Measurements from ENCODE around the gene IL17RE. TPM values are rescaled to one million over a fixed set of nuclear protein-coding genes. Genes with fewer than 3 reads are reported as not detected.
A peak's percentile ranks its signal among the peaks of the same experiment; 100 is the strongest.

The IL17RE gene
- total and polyA plus RNA-seq, 2 donors (not counting 1 experiment from before 2014, with no cell fraction given) = 0.99 to 1.9 TPM

- H4K20me1 ChIP-seq (ENCODE audit: control insufficient read depth, extremely low read depth, insufficient read depth, low read length) = no peaks in the 10 kb centered on the region
- H3K79me2 ChIP-seq (ENCODE audit: control insufficient read depth, insufficient read depth, low read length) = no peaks in the 10 kb centered on the region
- peaks cover 13% of the 10 kb centered on the region for H3K4me1 ChIP-seq (ENCODE audit: control insufficient read depth, extremely low read depth, insufficient read depth, low read length)
- H3K4me3 ChIP-seq (replicated peaks in 1 of 4; ENCODE audit: control extremely low read depth in 1 of 4, insufficient read depth in 1 of 4, low read depth in 3 of 4, low read length in 4 of 4) = no peak overlapping the region
- DNase-seq (ENCODE audit: low read depth in 2 of 2) = no peak
- TF ChIP-seq EZH2 (IDR thresholded peaks at IDR 0.05; ENCODE audit: low read length, missing control alignments) = no peak
- TF ChIP-seq CTCF (conservative IDR thresholded peaks at IDR 0.05 in 1 of 2, IDR thresholded peaks at IDR 0.05 in 1 of 2; ENCODE audit: low read depth in 1 of 2, low read length in 2 of 2) = no peak
- H3K9ac ChIP-seq (ENCODE audit: insufficient read depth, low read length) = no peak overlapping the region
- no peaks in the 10 kb centered on the region for H3K27me3 ChIP-seq (ENCODE audit: control insufficient read depth, insufficient read depth, low read length)
- H3K36me3 ChIP-seq (ENCODE audit: control insufficient read depth, insufficient read depth, low read length) = no peaks in the 10 kb centered on the region
- H3K4me2 ChIP-seq (ENCODE audit: extremely low read depth, insufficient read depth, low read length) = no peak overlapping the region
- no peak overlapping the region for H2AFZ ChIP-seq (ENCODE audit: low read length)
- no peak overlapping the region for H3K27ac ChIP-seq (ENCODE audit: insufficient read depth, low read length)
- no peaks in the 10 kb centered on the region for H3K9me3 ChIP-seq (ENCODE audit: control insufficient read depth, insufficient read depth, low read depth, low read length)
These were observed 9.2 kb downstream of the IL17RE start for GRCh38 chr3:9911863-9912262.

- H3K79me2 ChIP-seq (ENCODE audit: control insufficient read depth, insufficient read depth, low read length) = no peaks in the 10 kb centered on the region
- DNase-seq (ENCODE audit: low read depth in 2 of 2) = peak; percentile 56 to 84
- TF ChIP-seq CTCF (conservative IDR thresholded peaks at IDR 0.05 in 1 of 2, IDR thresholded peaks at IDR 0.05 in 1 of 2; ENCODE audit: low read depth in 1 of 2, low read length in 2 of 2) = no peak
- no peak for TF ChIP-seq EZH2 (IDR thresholded peaks at IDR 0.05; ENCODE audit: low read length, missing control alignments)
- H3K27ac ChIP-seq (ENCODE audit: insufficient read depth, low read length) = no peak overlapping the region
- H3K9me3 ChIP-seq (ENCODE audit: control insufficient read depth, insufficient read depth, low read depth, low read length) = no peaks in the 10 kb centered on the region
- no peaks in the 10 kb centered on the region for H4K20me1 ChIP-seq (ENCODE audit: control insufficient read depth, extremely low read depth, insufficient read depth, low read length)
- H2AFZ ChIP-seq (ENCODE audit: low read length) = no peak overlapping the region
- H3K4me3 ChIP-seq (replicated peaks in 1 of 4; ENCODE audit: control extremely low read depth in 1 of 4, insufficient read depth in 1 of 4, low read depth in 3 of 4, low read length in 4 of 4) = no peak overlapping the region
- H3K4me2 ChIP-seq (ENCODE audit: extremely low read depth, insufficient read depth, low read length) = no peak overlapping the region
- H3K27me3 ChIP-seq (ENCODE audit: control insufficient read depth, insufficient read depth, low read length) = no peaks in the 10 kb centered on the region
- no peak overlapping the region for H3K9ac ChIP-seq (ENCODE audit: insufficient read depth, low read length)
- peaks cover 13% of the 10 kb centered on the region for H3K4me1 ChIP-seq (ENCODE audit: control insufficient read depth, extremely low read depth, insufficient read depth, low read length)
- H3K36me3 ChIP-seq (ENCODE audit: control insufficient read depth, insufficient read depth, low read length) = no peaks in the 10 kb centered on the region
These were observed 9.8 kb downstream of the IL17RE start for GRCh38 chr3:9912294-9912935.

GRCh38 chr3:9913601-9914000, 11.0 kb downstream of the IL17RE start:
- no peak overlapping the region for H2AFZ ChIP-seq (ENCODE audit: low read length)
- peaks cover 2% of the 10 kb centered on the region for H3K36me3 ChIP-seq (ENCODE audit: control insufficient read depth, insufficient read depth, low read length)
- DNase-seq (ENCODE audit: low read depth in 2 of 2) = no peak
- no peaks in the 10 kb centered on the region for H3K27me3 ChIP-seq (ENCODE audit: control insufficient read depth, insufficient read depth, low read length)
- no peaks in the 10 kb centered on the region for H3K9me3 ChIP-seq (ENCODE audit: control insufficient read depth, insufficient read depth, low read depth, low read length)
- no peaks in the 10 kb centered on the region for H4K20me1 ChIP-seq (ENCODE audit: control insufficient read depth, extremely low read depth, insufficient read depth, low read length)
- no peak overlapping the region for H3K9ac ChIP-seq (ENCODE audit: insufficient read depth, low read length)
- H3K4me2 ChIP-seq (ENCODE audit: extremely low read depth, insufficient read depth, low read length) = no peak overlapping the region
- H3K4me1 ChIP-seq (ENCODE audit: control insufficient read depth, extremely low read depth, insufficient read depth, low read length) = peaks cover 13% of the 10 kb centered on the region
- TF ChIP-seq EZH2 (IDR thresholded peaks at IDR 0.05; ENCODE audit: low read length, missing control alignments) (no peak), CTCF (conservative IDR thresholded peaks at IDR 0.05 in 1 of 2, IDR thresholded peaks at IDR 0.05 in 1 of 2; ENCODE audit: low read depth in 1 of 2, low read length in 2 of 2) (no peak)
- H3K79me2 ChIP-seq (ENCODE audit: control insufficient read depth, insufficient read depth, low read length) = peaks cover 4% of the 10 kb centered on the region
- no peak overlapping the region for H3K27ac ChIP-seq (ENCODE audit: insufficient read depth, low read length)
- no peak overlapping the region for H3K4me3 ChIP-seq (replicated peaks in 1 of 4; ENCODE audit: control extremely low read depth in 1 of 4, insufficient read depth in 1 of 4, low read depth in 3 of 4, low read length in 4 of 4)

Measured in fibroblast of lung (primary cell).